H1 (cell line): Measurements from ENCODE around the gene DAGLA. TPM values are rescaled to one million over a fixed set of nuclear protein-coding genes. Genes with fewer than 3 reads are reported as not detected.

Source experiments
- CTCF ChIA-PET: fragments of 300-600 bp; sonication (Branson Sonifier 250); formaldehyde crosslinking; loops from one replicate; lab custom pipeline; 2021; ENCODE audit not compliant: partially characterized antibody; lab: Charles Lee
- POLR2A ChIA-PET: fragments of 300-600 bp; sonication (Branson Sonifier 250); formaldehyde crosslinking; loops from one replicate; lab custom pipeline; 2021; ENCODE audit warnings: inconsistent platforms; ENCODE audit not compliant: partially characterized antibody; lab: Charles Lee
- DNase-seq, 2 experiments: peaks; one replicate each; pipeline versions ENCODE4 v3.0.0 to v3.0.0-alpha.2; 2010 to 2022; ENCODE audit warnings: low spot score in 2 of 2, low read depth in 1 of 2, mixed read lengths in 1 of 2
- FAIRE-seq: peaks from 2 replicates; lab custom pipeline; 2011; peaks lifted over from hg19 to GRCh38; lab: Jason Lieb, UNC
- H2AFZ ChIP-seq: 2 replicates; pipeline ENCODE4 v1.8.1; 2012; ENCODE audit warnings: low read length, inconsistent platforms
- H2AK5ac ChIP-seq: 2 replicates; pipeline ENCODE4 v1.6.1; 2013; ENCODE audit warnings: low read depth, low read length
- H2BK120ac ChIP-seq: replicated peaks from 2 replicates; pipeline ENCODE3; 2013; ENCODE audit warnings: low read depth, low read length, inconsistent platforms
- H2BK12ac ChIP-seq: 2 replicates; pipeline ENCODE4 v1.6.1; 2013; ENCODE audit warnings: low read depth, low read length
- H2BK15ac ChIP-seq: 2 replicates; pipeline ENCODE4 v1.6.1; 2013; ENCODE audit warnings: low read length
- H2BK20ac ChIP-seq: 2 replicates; pipeline ENCODE4 v1.6.1; 2013; ENCODE audit warnings: low read length
- H2BK5ac ChIP-seq: 2 replicates; pipeline ENCODE4 v1.6.1; 2013; ENCODE audit warnings: low read depth, low read length
- H3K14ac ChIP-seq: 2 replicates; pipeline ENCODE4 v1.6.1; 2013; ENCODE audit warnings: inconsistent platforms; ENCODE audit not compliant: insufficient read length
- H3K18ac ChIP-seq: 2 replicates; pipeline ENCODE4 v1.6.1; 2013; ENCODE audit warnings: low read length; ENCODE audit errors: extremely low read depth
- H3K23ac ChIP-seq: 2 replicates; pipeline ENCODE4 v1.6.1; 2013; ENCODE audit warnings: inconsistent platforms; ENCODE audit not compliant: insufficient read length
- H3K23me2 ChIP-seq: 2 replicates; pipeline ENCODE4 v1.6.1; 2013; ENCODE audit warnings: low read depth, low read length
- H3K27ac ChIP-seq: 2 replicates; pipeline ENCODE4 v1.6.1; 2011; ENCODE audit warnings: low read depth, low read length, inconsistent platforms
- H3K27me3 ChIP-seq, 4 experiments: replicated peaks in 1 of 4; 1 replicate in 1 of 4; 2 replicates in 3 of 4; pipeline versions ENCODE4 v1.6.1 to v1.8.1; 2011 to 2013; ENCODE audit warnings: low read length in 3 of 4, mild to moderate bottlenecking in 3 of 4, inconsistent platforms in 2 of 4, mixed read lengths in 2 of 4, moderate library complexity in 1 of 4; ENCODE audit not compliant: control insufficient read depth in 3 of 4, insufficient read depth in 3 of 4; ENCODE audit errors: extremely low read depth in 1 of 4
- H3K36me3 ChIP-seq, 4 experiments: 2 replicates each; pipeline versions ENCODE4 v1.6.1 to v1.8.1; 2011 to 2013; ENCODE audit warnings: mild to moderate bottlenecking in 4 of 4, low read length in 3 of 4, moderate library complexity in 2 of 4, control low read depth in 1 of 4, inconsistent platforms in 1 of 4; ENCODE audit not compliant: insufficient read depth in 4 of 4, control insufficient read depth in 2 of 4
- H3K4ac ChIP-seq: replicated peaks from 2 replicates; pipeline ENCODE3; 2013; ENCODE audit warnings: low read length, low read depth, mixed read lengths, inconsistent platforms; ENCODE audit not compliant: insufficient read length
- H3K4me1 ChIP-seq, 4 experiments: replicated peaks in 1 of 4; 1 replicate in 1 of 4; 2 replicates in 3 of 4; pipeline versions ENCODE4 v1.6.1 to v1.8.1; 2011 to 2013; ENCODE audit warnings: low read length in 3 of 4, inconsistent platforms in 2 of 4, mixed read lengths in 1 of 4; ENCODE audit not compliant: insufficient read depth in 4 of 4, control insufficient read depth in 3 of 4
- H3K4me2 ChIP-seq, 2 experiments: 2 replicates each; pipeline versions ENCODE4 v1.6.1 to v1.8.1; 2011 to 2013; ENCODE audit warnings: low read depth in 2 of 2, low read length in 2 of 2, control low read depth in 1 of 2, inconsistent platforms in 1 of 2, mild to moderate bottlenecking in 1 of 2; ENCODE audit not compliant: insufficient read depth in 1 of 2
- H3K4me3 ChIP-seq, 4 experiments: fragments of 200-600, 300-600 bp in 1 of 4; sonication (generic), shearing (Covaris generic), sonication (Bioruptor Twin) in 1 of 4; 2 replicates each; pipeline versions ENCODE4 v1.5.1 to v1.8.1; 2011 to 2016; ENCODE audit warnings: low read length in 4 of 4, low read depth in 3 of 4, control low read depth in 2 of 4, inconsistent platforms in 2 of 4, mild to moderate bottlenecking in 2 of 4, mixed read lengths in 1 of 4, moderate library complexity in 1 of 4; ENCODE audit not compliant: insufficient read depth in 2 of 4; ENCODE audit errors: extremely low read depth in 1 of 4
- H3K56ac ChIP-seq: replicated peaks from 2 replicates; pipeline ENCODE3; 2013; ENCODE audit warnings: low read depth, mild to moderate bottlenecking, mixed read lengths, low read length, inconsistent platforms; ENCODE audit not compliant: insufficient read length
- H3K79me1 ChIP-seq: 2 replicates; pipeline ENCODE4 v1.6.1; 2013; ENCODE audit warnings: low read depth, low read length, control low read depth
- H3K79me2 ChIP-seq, 2 experiments: 2 replicates each; pipeline versions ENCODE4 v1.6.1 to v1.8.1; 2012 to 2013; ENCODE audit warnings: low read length in 2 of 2, mild to moderate bottlenecking in 2 of 2, inconsistent platforms in 1 of 2; ENCODE audit not compliant: insufficient read depth in 2 of 2, control insufficient read depth in 1 of 2
- H3K9ac ChIP-seq, 4 experiments: replicated peaks in 1 of 4; 1 replicate in 1 of 4; 2 replicates in 3 of 4; pipeline versions ENCODE4 v1.6.1 to v1.8.1; 2011 to 2013; ENCODE audit warnings: low read depth in 3 of 4, low read length in 3 of 4, control low read depth in 2 of 4, mild to moderate bottlenecking in 2 of 4, moderate library complexity in 2 of 4, inconsistent platforms in 1 of 4; ENCODE audit errors: extremely low read depth in 1 of 4
- H3K9me3 ChIP-seq, 2 experiments: 2 replicates each; pipeline versions ENCODE4 v1.6.1 to v1.8.1; 2012 to 2013; ENCODE audit warnings: mild to moderate bottlenecking in 2 of 2, moderate library complexity in 2 of 2, control low read depth in 1 of 2, inconsistent platforms in 1 of 2, low read depth in 1 of 2, low read length in 1 of 2, mixed read lengths in 1 of 2; ENCODE audit not compliant: insufficient read depth in 2 of 2
- H4K20me1 ChIP-seq, 2 experiments: replicated peaks in 1 of 2; 2 replicates each; pipeline versions ENCODE3 to v1.8.1; 2011 to 2013; ENCODE audit warnings: inconsistent platforms in 2 of 2, low read length in 2 of 2, mild to moderate bottlenecking in 1 of 2; ENCODE audit not compliant: insufficient read depth in 2 of 2, control insufficient read depth in 1 of 2
- H4K5ac ChIP-seq: 2 replicates; pipeline ENCODE4 v1.6.1; 2013; ENCODE audit warnings: low read length, low read depth, mixed read lengths, inconsistent platforms; ENCODE audit not compliant: insufficient read length
- H4K8ac ChIP-seq: 2 replicates; pipeline ENCODE4 v1.8.0; 2013; ENCODE audit warnings: mild to moderate bottlenecking, moderate library complexity, low read length, inconsistent platforms; ENCODE audit not compliant: insufficient read depth; ENCODE audit errors: extremely low read depth
- H4K91ac ChIP-seq: replicated peaks from 2 replicates; pipeline ENCODE3; 2013; ENCODE audit warnings: low read length, mixed read lengths, inconsistent platforms; ENCODE audit not compliant: insufficient read length
- HDAC2 ChIP-seq, 2 experiments: fragments of 300-600 bp in 1 of 2; sonication (generic) in 1 of 2; IDR thresholded peaks; 2 replicates each; pipeline ENCODE4 v1.6.1; 2011 to 2012; ENCODE audit warnings: low read depth in 2 of 2, low read length in 2 of 2, mild to moderate bottlenecking in 2 of 2, moderate library complexity in 2 of 2, borderline replicate concordance in 1 of 2, inconsistent platforms in 1 of 2
- JUND ChIP-seq: IDR thresholded peaks from 2 replicates; pipeline ENCODE4 v1.6.1; 2011; ENCODE audit warnings: mild to moderate bottlenecking, improper control_type of control experiment, low read length
- SP2 ChIP-seq: IDR thresholded peaks from 2 replicates; pipeline ENCODE4 v1.6.1; 2012; ENCODE audit warnings: mild to moderate bottlenecking, low read length, inconsistent platforms
- WGBS, 2 experiments: shearing (Covaris generic) in 1 of 2; methylation state at CpG; one replicate each; pipeline versions ENCODE4 v1.1.6 to v1.1.7; 2013 to 2015; ENCODE audit warnings: low lambda C conversion rate in 2 of 2, mixed read lengths in 2 of 2, inconsistent platforms in 1 of 2, low coverage in 1 of 2, missing lambda C conversion rate in 1 of 2; ENCODE audit not compliant: insufficient replicate concordance in 2 of 2, insufficient coverage in 1 of 2, insufficient read length in 1 of 2; ENCODE audit errors: extremely low coverage in 1 of 2, missing lambda C conversion rate in 1 of 2; 5-methylcytosine and 5-hydroxymethylcytosine counted together
- polyA plus RNA-seq, 7 experiments: library from polyadenylated mRNA; depleted of rRNA in 3 of 7; stranded (reverse) in 5 of 7; unstranded in 2 of 7; fragments of >200 nt in 5 of 7; fragments of 200-250 nt in 2 of 7; gene quantifications; 1 replicate in 5 of 7; 2 replicates in 1 of 7; 4 replicates in 1 of 7; pipeline versions ENCODE4 v1.2.1 to v1.2.3, GENCODE V29; 2011 to 2013; ENCODE audit warnings: missing spikeins in 2 of 7, mixed read lengths in 2 of 7
- total RNA-seq: library from RNA; stranded (reverse); fragmentation: NEBNext Ultra II Directional; extraction: Animal tissue kit (Norgen Biotek cat#: 25700); gene quantifications from 2 replicates; pipeline ENCODE4 v1.2.1, GENCODE V29; 2021

The DAGLA gene
- total and polyA plus RNA-seq, 2 of the 8 experiments (the other 6 are each of a cell fraction or from before 2014, with no cell fraction given) = 3.6 to 6.6 TPM

DNA sequence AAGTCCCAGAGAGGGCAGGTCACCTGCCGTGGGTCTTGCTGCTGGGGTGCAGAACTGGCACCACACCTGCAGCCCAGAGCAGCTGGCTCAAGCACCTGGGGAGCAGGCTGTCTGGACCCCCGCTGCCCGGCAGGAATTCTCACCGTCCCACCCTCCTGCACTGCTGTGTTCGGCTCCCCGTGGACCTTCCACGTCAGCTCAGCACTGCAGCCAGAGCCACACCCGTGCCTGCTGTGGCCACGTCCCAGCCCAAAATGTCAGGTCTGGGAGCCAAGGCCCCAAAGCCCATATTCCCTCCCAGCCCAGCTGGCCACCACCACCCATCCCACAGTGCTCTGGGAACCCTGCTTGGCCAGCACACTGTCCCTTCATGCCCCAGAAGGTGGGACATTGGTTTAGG, 44.2 kb downstream of the DAGLA start:
- H2BK20ac ChIP-seq = no peak overlapping the region
- ChIA-PET CTCF (interaction anchor here (1.1 to 8.3 kb wide), 13 partner anchors 10 to 85 kb away, joined by 3 to 127 read pairs (median 5); no protein-coding TSS in a partner anchor), POLR2A (no interaction called here)

More for the DNA sequence above, 44.2 kb downstream of the DAGLA start:
- Histone ChIP-seq H2BK15ac (no peak overlapping the region), H2AK5ac (no peak overlapping the region), H3K36me3 (peaks cover 0 to 3% (median 0%) of the 10 kb centered on the region in 4 experiments; a peak in 3 of 8 replicates), H3K4ac (no peak overlapping the region), H3K4me1 (peaks cover 0 to 3% (median 2%) of the 10 kb centered on the region in 4 experiments; a peak in 4 of 7 replicates), H3K4me2 (no peak overlapping the region), H3K23me2 (no peaks in the 10 kb centered on the region), H3K27ac (no peak overlapping the region), H3K79me1 (no peaks in the 10 kb centered on the region; the same call in 1 of the 2 replicates), H4K5ac (no peak overlapping the region), H3K23ac (no peak overlapping the region), H2BK120ac (no peak overlapping the region), H4K20me1 (peaks cover 0 to 12% of the 10 kb centered on the region in 2 experiments), H3K9me3 (no peaks in the 10 kb centered on the region), H2BK5ac (no peak overlapping the region), H3K18ac (no peak overlapping the region), H3K56ac (no peak overlapping the region), H3K9ac (no peak overlapping the region), H3K4me3 (no peak overlapping the region), H3K27me3 (no peaks in the 10 kb centered on the region), H2BK12ac (no peak overlapping the region), H4K8ac (no peak overlapping the region), H2AFZ (no peak overlapping the region), H4K91ac (no peak overlapping the region), H3K79me2 (no peaks in the 10 kb centered on the region; a peak in 1 of 4 replicates), H3K14ac (no peak overlapping the region)
- TF ChIP-seq HDAC2 (IDR thresholded peaks at IDR 0.05; ENCODE audit: borderline replicate concordance in 1 of 2, low read depth in 2 of 2, low read length in 2 of 2) = no peak
- TF ChIP-seq JUND = no peak
- no peak for TF ChIP-seq SP2
- 90% methylated on average over 6 of the region's 9 CpGs; no CpG with 5 or more reads in 1 of the 2 experiments for WGBS, 2 experiments
- FAIRE-seq (no peak), DNase-seq (no peak)
